GM12801 (cell line): ENCODE results near the gene NYNRIN.

Experiments
- TF ChIP-seq, protein P1 (sequence below): IDR thresholded peaks from one replicate; pipeline ENCODE4 v1.5.1; 2011; ENCODE audit warnings: control low read depth; ENCODE audit not compliant: insufficient read length; ENCODE audit errors: extremely low read depth

NYNRIN gene

DNA sequence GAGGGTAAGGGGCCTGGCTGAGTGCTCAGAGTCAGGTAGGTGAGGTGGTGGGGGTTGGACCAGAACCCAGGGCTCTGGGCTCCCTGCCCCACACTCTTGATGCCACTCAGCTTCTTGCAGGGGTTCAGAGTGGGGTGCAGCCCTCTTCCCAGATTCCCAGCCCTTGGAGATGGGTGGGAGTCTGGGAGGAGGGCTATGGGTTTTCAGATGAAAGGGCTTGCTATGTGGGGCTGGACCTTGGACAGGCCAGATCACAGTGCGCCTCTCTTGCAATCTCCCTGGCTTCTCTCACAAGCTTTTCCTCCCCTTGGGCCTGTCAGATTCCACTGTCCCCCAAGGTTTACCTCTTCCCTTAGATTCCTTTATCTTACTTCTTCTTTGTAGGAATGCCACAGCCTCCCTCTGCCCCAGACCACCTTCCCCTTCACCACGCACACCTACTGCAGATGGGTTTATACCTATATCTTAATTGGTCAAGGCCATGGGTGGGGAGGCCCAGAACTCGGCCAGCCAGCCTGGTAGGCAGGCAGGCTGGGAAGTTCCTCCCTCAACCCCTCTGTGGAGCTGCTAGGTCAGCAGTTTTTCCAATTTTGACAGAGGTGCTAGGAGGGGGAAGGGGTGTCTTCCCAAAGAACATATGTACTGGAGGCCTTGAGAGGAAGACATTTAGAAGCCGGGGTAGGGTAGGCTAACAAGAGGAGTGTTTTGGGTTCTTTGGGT, 1.4 kb downstream of the NYNRIN start:
- TF ChIP-seq, protein P1, sequence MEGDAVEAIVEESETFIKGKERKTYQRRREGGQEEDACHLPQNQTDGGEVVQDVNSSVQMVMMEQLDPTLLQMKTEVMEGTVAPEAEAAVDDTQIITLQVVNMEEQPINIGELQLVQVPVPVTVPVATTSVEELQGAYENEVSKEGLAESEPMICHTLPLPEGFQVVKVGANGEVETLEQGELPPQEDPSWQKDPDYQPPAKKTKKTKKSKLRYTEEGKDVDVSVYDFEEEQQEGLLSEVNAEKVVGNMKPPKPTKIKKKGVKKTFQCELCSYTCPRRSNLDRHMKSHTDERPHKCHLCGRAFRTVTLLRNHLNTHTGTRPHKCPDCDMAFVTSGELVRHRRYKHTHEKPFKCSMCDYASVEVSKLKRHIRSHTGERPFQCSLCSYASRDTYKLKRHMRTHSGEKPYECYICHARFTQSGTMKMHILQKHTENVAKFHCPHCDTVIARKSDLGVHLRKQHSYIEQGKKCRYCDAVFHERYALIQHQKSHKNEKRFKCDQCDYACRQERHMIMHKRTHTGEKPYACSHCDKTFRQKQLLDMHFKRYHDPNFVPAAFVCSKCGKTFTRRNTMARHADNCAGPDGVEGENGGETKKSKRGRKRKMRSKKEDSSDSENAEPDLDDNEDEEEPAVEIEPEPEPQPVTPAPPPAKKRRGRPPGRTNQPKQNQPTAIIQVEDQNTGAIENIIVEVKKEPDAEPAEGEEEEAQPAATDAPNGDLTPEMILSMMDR = no peak

DNA sequence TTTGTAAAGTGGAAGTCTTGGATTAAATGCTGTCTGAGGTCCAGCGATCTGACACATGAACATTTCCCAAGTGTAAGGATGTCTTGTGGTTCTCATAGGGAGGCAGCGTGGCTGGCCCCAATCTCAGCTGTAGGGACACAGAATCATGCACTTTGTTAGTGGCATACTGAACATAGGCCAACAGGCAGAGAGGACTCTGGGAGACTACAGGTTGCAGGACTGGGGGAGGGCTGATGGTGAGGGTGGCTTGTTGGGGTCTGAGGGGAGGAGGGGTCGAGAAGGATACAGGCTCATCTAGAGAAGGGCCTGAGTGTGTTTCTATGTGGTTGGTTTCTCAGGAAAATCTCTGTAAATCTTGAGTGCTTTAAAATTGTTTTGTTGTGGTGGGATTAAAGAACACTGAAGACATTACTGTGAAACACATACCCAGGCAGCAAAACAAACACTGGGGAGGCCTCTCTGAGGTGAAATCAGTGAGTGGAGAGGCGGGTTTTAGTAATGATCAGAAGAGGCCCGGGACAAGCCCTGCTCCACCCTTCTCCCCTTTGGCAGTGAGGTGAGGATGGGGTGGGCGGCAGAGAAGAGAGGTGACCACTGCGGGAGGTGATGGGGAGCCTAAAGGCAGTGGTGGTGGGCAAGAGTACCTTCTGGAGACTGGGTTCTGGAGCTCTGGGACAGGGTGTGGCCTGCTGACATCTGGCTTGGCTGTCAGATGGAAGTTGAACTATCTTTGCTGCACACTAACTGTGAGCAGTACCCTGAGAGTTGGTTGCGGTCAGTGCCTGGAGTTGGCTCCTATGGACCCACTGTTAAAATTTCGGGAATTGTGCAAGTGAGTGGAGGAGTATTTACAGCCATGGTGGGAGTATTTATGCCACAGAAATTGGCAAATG, 3.3 kb downstream of the NYNRIN start:
- TF ChIP-seq, protein P1 = no peak

DNA sequence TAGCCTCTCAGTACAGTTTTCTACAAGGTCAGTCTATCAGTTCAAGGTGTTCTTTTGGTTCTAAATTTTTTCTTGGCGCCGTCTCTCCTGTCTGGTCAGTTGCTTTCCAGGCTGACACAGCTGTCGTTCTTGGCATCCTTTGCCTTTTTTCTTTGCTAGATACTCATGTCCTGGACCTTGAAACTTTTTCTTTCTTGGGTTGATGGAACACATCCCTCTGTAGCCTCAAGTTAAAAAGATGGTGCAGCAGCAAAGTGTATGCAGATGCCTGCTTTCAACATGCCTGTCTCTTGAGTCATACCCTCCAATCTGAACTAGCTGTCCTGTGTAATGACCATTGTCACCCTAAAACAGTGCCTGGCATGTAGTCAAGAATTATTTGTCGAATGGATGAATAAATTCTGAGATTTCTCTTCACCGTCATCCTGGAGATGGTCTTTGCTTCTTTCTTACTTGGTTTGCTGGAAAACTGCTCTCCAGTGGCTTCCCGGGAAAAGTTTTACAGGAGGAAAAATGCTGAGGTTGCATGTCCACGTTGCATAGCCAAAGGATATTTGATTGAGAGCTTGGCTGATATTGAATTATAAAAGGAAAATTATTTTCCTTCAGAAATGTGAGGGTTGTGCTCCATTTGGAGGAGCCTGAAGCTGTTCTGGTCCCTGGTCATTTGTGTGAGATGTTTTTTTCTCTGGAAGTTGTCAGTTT, 4.6 kb downstream of the NYNRIN start:
- TF ChIP-seq, protein P1 = no peak

DNA sequence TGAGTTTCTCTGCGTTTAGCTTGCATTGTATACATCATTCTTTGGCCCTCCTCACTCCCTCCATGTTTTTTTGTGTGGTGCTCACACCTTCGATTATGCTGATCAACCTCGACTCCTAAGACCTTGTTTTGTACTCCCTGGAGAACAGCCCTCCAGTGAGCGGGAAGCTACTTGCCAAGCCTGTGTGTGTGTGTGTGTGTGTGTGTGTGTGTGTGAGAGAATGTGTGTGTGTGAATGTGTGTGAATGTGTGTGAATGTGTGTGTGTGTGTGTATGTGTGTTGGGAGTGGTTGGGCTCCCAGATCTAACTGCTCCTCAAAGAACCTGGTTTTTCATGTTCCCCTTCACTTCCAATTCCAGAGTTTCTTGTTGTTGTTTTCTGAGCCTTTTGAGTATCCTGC, 6.0 kb downstream of the NYNRIN start:
- TF ChIP-seq, protein P1 = no peak

DNA sequence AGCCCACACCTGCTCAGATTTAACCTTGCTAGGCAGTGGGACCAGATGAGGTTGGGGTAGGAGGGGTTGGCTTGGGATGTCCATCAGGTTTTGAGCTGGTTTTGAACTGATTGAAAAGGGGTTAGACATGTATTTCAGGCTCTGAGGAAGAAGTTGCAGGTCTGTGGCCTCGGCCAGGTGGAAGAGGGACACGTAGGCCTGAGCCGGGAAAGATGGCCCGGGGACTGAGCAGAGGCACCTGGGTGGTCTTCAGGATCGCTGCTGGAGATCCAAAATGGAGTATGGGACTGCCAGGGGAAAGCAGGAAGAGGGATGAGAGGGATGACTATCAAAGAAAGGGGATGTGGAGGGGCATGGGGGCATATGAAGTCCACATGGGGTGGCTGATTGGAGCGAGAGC, 7.6 kb downstream of the NYNRIN start:
- TF ChIP-seq, protein P1 = no peak

DNA sequence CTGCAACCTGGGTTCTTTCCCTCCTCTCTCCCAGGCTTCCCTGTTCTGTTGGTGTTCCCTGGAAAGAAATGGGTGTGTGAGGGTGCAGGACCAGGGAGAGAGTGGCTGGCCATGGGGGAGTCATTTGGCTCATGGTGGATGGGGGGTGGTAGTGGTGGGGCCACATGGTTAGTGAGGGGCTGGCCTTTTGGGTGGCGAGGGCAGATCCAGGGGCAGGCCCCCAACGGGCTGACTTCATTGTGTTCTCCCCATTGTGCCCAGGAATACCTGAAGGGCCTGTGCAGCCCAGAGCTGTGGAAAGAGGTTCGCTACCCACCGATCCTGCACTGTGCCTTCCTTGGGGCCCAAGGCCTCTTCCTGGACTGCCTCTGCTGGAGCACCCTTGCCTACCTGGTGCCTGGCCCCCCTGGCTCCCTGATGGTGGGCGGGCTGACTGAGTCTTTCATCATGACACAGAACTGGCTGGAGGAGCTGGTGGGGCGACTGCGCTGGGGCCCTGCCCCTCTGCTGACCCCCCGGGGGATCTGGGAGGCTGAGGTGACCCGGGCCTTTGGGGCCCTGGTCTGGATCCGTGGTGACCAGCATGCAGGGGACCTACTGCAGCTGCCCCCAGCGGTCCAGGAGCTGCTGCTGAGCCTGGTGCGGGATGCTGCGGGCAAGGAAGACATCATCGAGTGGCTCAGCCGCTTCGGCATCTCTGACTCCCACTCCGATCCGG, 9.0 kb downstream of the NYNRIN start:
- TF ChIP-seq, protein P1 = no peak
